GM13977 (cell line): Measurements from ENCODE around the gene ZSWIM6.

ENCODE experiments used
- DNase-seq: peaks from one replicate; pipeline ENCODE4 v3.0.0; 2012; ENCODE audit warnings: low spot score
- in situ Hi-C: fragments of 300-500 bp; cut with MboI; formaldehyde crosslinking; loops from one replicate; pipeline ENCODE4 v1.12.0; 2022; ENCODE audit warnings: low sequenced_read_pairs, low pct_unique_long_range_greater_than_20kb, mixed read lengths, inconsistent platforms; ENCODE audit not compliant: unreplicated experiment
- TF ChIP-seq, protein P1 (sequence below): IDR thresholded peaks from 2 replicates; pipeline ENCODE4 v1.5.1; 2012; ENCODE audit warnings: mild to moderate bottlenecking, control low read depth; ENCODE audit not compliant: insufficient read depth; ENCODE audit errors: extremely low read depth, missing control alignments

ZSWIM6 gene

GRCh38 chr5:61578858-61579503 is 246.9 kb downstream of the ZSWIM6 start:
- in situ Hi-C loops = no loop called here
- TF ChIP-seq, protein P1, sequence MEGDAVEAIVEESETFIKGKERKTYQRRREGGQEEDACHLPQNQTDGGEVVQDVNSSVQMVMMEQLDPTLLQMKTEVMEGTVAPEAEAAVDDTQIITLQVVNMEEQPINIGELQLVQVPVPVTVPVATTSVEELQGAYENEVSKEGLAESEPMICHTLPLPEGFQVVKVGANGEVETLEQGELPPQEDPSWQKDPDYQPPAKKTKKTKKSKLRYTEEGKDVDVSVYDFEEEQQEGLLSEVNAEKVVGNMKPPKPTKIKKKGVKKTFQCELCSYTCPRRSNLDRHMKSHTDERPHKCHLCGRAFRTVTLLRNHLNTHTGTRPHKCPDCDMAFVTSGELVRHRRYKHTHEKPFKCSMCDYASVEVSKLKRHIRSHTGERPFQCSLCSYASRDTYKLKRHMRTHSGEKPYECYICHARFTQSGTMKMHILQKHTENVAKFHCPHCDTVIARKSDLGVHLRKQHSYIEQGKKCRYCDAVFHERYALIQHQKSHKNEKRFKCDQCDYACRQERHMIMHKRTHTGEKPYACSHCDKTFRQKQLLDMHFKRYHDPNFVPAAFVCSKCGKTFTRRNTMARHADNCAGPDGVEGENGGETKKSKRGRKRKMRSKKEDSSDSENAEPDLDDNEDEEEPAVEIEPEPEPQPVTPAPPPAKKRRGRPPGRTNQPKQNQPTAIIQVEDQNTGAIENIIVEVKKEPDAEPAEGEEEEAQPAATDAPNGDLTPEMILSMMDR = no peak
- DNase-seq = no peak

GRCh38 chr5:61582205-61582820 is 250.3 kb downstream of the ZSWIM6 start:
- TF ChIP-seq, protein P1 = no peak
- in situ Hi-C loops = no loop called here
- DNase-seq = no peak

DNA sequence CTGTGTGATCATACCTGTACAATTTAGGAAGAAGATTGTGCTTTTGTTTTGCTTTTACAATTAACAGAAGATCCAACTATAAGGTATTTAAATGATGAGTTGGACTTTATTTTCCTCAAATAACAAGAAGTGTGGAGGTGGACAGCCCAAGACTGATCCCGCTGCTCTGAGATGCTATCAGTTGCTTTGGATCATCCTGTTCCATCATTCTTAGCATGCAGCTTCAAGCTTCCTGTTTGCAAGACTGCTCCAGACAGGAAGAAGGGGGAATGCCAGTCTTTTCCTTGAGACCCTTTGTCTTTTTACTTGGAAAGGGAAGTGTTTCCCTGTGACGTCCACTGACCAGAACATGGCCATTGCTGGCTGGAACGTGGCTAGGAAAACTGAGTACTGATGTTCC is 250.8 kb downstream of the ZSWIM6 start:
- DNase-seq = no peak
- in situ Hi-C loops = no loop called here
- TF ChIP-seq, protein P1 = no peak

GRCh38 chr5:61586096-61587084 is 254.3 kb downstream of the ZSWIM6 start:
- in situ Hi-C loops = no loop called here
- no peak for DNase-seq
- TF ChIP-seq, protein P1 = no peak

DNA sequence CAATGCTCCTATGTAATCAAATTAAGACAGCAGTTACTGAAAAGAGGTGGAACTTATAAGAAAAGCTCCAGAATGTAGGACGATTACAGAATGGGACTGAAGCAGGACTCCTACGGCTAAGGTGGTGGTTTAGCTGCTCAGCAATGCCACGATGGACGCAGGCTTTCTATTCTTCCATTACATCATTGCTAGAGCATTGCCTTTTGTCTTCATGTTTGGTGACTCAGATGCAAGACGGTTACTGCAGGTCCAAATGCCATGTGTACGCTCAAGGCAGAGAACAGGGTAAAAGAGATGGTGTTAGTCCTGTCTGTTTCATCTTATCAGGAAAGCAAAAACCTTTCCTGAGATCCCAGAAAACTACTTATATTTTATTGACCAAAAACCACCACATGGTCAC is 255.1 kb downstream of the ZSWIM6 start:
- TF ChIP-seq, protein P1 = no peak
- in situ Hi-C loops = no loop called here
- DNase-seq = no peak

GRCh38 chr5:61588216-61588615 is 256.2 kb downstream of the ZSWIM6 start:
- TF ChIP-seq, protein P1 = no peak
- DNase-seq = no peak
- in situ Hi-C loops = no loop called here
